ENCODE results near the gene MYO10. TPM values are rescaled to one million over a fixed set of nuclear protein-coding genes. Genes with fewer than 3 reads are reported as not detected.

Gene MYO10
- total RNA-seq, 1 experiment from 2014 or later, result 9.3 TPM

DNA sequence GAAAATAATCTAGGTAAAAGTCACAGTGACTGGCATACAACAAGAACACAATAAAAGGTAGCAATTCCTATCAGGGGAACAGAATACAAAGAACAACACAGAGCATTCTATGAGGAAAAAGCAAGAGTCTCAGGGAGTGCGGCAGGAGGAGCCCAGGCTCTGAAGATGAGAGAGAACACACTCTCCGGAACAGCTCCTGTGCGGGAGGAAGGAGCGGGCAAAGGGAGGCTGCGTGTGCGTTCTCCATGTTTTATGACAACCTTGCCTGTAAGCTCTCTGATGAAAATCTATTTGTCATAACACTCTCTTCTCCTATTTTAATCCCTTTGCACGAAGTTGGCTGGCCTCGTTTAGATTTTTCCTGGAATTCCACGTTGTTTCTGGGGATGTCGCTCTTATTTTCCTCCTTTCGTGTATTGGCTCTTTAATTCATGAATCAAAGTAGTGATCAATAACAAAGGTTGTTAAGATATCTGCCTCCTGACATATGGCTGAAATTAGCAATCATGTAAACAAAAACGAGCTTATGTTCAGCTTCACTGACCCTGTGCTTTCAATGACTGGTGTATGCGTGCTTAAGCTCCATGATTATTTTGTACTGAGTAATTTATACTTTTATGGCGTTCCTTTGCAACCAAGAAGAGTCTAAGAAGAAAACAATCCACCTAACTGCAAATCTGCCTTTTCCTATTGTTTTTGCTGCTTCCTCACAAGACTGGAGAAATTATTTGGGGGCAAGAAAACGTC, 109.5 kb downstream of the MYO10 start:
- Histone ChIP-seq H3K9me3 (replicated peaks) (no peaks in the 10 kb centered on the region), H3K4me1 (no peaks in the 10 kb centered on the region), H3K27me3 (no peaks in the 10 kb centered on the region), H3K4me3 (no peak overlapping the region), H3K27ac (no peak overlapping the region), H3K36me3 (no peaks in the 10 kb centered on the region)
- no peak for DNase-seq

DNA sequence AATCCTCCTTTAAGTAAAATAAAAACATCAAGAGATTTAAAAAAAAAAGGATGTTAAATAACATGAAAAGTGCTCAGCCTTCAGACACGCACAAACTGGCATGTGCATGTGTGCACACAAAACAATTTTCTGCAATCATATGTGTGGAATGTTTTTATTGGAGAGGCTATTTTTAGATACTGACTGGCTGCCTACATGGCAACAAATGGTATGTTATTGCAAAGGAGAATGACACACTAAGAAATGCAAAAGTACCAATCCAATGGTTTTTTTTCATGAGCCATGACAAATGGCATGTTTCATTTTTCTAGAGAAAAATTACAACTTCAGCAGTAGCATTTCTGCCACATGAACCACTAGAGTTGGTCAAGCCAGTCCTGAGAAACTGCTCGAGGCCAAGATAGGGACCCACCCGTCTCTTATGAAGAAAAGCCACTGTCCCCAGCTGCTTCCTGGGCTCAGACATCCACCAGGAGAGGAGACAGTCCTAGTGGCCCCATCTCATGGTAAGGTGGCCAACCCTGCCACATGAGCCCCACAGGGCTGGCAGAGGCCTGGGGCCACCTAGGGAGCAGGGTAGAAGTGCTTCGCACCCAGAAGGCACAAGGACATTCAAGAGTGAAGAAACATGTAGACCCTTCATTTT, 116.4 kb downstream of the MYO10 start:
- peak overlapping the region; percentile 12; the same call in 1 of the 2 replicates for H3K27ac ChIP-seq
- no peak for DNase-seq
- H3K4me1 ChIP-seq, result no peaks in the 10 kb centered on the region
- H3K9me3 ChIP-seq (replicated peaks), result no peaks in the 10 kb centered on the region
- H3K4me3 ChIP-seq, result no peak overlapping the region
- no peaks in the 10 kb centered on the region for H3K36me3 ChIP-seq
- no peaks in the 10 kb centered on the region for H3K27me3 ChIP-seq

GRCh38 chr5:16815432-16815831, 120.7 kb downstream of the MYO10 start:
- no peaks in the 10 kb centered on the region for H3K4me1 ChIP-seq
- no peaks in the 10 kb centered on the region for H3K27me3 ChIP-seq
- H3K4me3 ChIP-seq, result no peak overlapping the region
- H3K27ac ChIP-seq, result no peak overlapping the region
- no peaks in the 10 kb centered on the region for H3K9me3 ChIP-seq (replicated peaks)
- DNase-seq, result no peak
- no peaks in the 10 kb centered on the region for H3K36me3 ChIP-seq

GRCh38 chr5:16812911-16813310, 123.2 kb downstream of the MYO10 start:
- H3K27ac ChIP-seq, result no peak overlapping the region
- no peak for DNase-seq
- H3K9me3 ChIP-seq (replicated peaks), result no peaks in the 10 kb centered on the region
- no peak overlapping the region for H3K4me3 ChIP-seq
- no peaks in the 10 kb centered on the region for H3K4me1 ChIP-seq
- no peaks in the 10 kb centered on the region for H3K27me3 ChIP-seq
- no peaks in the 10 kb centered on the region for H3K36me3 ChIP-seq

DNA sequence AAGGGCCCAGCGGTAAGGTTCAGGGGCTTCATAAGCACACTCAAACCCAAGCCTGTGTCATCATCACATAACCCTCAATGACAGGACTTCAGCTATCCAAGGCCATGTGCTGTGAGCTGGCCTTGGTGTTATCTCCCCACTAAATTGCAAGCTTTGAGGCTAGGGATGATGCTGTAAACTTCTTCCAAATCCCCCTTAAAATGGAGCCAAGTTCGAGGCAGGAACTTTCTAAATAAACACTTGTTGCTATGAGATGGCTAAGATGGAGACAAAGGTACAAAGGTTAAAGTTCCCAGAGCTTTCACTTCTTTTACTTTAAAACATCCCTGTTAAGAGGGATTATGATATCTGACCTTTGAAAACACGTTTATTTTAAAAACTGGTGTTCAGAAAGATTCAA, 123.6 kb downstream of the MYO10 start:
- Histone ChIP-seq H3K27ac (no peak overlapping the region), H3K4me1 (no peaks in the 10 kb centered on the region; the same call in none of the 2 replicates), H3K9me3 (replicated peaks) (no peaks in the 10 kb centered on the region), H3K4me3 (no peak overlapping the region), H3K36me3 (no peaks in the 10 kb centered on the region), H3K27me3 (no peaks in the 10 kb centered on the region)
- no peak for DNase-seq

DNA sequence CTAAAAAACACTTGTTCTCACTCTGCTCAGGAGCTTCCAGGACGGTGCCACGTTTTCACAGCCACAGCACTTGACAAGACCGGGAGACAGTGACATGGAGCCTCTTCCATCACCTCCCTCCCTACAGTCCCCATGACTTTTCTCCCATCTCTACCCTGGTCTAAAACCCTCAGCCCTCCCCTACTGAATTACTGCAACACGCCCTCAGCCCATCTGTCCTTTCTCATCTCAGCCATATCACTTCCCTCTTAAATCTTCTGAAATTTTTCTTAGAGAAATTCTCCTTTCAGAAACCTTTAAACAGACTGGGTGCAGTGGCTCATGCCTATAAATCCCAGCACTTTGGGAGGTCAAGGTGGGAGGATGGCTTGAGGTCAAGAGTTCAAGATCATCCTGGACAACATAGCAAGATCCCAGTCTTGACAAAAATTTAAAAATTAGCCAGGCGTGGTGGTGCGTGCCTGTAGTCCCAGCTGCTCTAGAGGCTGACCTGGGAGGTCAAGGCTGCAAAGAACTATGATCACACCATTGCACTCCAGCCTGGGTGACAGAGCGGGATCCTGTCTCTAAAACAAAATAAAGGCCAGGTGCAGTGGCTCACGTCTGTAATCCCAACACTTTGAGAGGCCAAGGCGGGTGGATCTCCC, 125.8 kb downstream of the MYO10 start:
- H3K27me3 ChIP-seq, result no peaks in the 10 kb centered on the region
- no peaks in the 10 kb centered on the region for H3K9me3 ChIP-seq (replicated peaks)
- no peaks in the 10 kb centered on the region for H3K36me3 ChIP-seq
- no peak for DNase-seq
- no peak overlapping the region for H3K27ac ChIP-seq
- H3K4me1 ChIP-seq, result no peaks in the 10 kb centered on the region; the same call in none of the 2 replicates
- H3K4me3 ChIP-seq, result no peak overlapping the region

GRCh38 chr5:16809395-16810207, 126.5 kb downstream of the MYO10 start:
- peak; percentile 4 to 26 for DNase-seq
- no peaks in the 10 kb centered on the region for H3K36me3 ChIP-seq
- H3K4me3 ChIP-seq, result no peak overlapping the region
- H3K27ac ChIP-seq, result no peak overlapping the region
- no peaks in the 10 kb centered on the region; the same call in none of the 2 replicates for H3K4me1 ChIP-seq
- no peaks in the 10 kb centered on the region for H3K9me3 ChIP-seq (replicated peaks)
- H3K27me3 ChIP-seq, result no peaks in the 10 kb centered on the region

GRCh38 chr5:16809010-16809394, 127.1 kb downstream of the MYO10 start:
- H3K4me1 ChIP-seq, result no peaks in the 10 kb centered on the region; the same call in none of the 2 replicates
- H3K27me3 ChIP-seq, result no peaks in the 10 kb centered on the region
- no peak overlapping the region for H3K4me3 ChIP-seq
- H3K27ac ChIP-seq, result no peak overlapping the region
- H3K9me3 ChIP-seq (replicated peaks), result no peaks in the 10 kb centered on the region
- H3K36me3 ChIP-seq, result no peaks in the 10 kb centered on the region
- DNase-seq, result no peak

DNA sequence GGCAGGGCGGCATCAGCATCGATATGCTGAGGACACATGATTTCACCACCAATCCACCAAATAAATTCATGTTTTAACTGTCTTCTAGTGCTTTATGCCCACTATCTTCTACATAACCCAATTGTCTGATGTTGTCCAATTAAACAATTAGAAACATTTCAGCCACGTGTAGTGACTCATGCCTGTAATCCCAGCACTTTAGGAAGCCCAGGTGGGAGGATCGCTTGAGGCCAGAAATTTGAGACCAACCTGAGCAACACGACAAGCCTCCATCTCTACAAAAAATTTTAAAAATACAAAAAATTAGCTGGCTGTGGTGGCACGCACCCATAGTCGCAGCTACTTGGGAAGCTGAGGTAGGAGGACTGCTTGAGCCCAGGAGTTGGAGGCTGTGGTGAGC, 128.1 kb downstream of the MYO10 start:
- H3K27me3 ChIP-seq, result no peaks in the 10 kb centered on the region
- no peak overlapping the region for H3K27ac ChIP-seq
- H3K9me3 ChIP-seq (replicated peaks), result no peaks in the 10 kb centered on the region
- no peak for DNase-seq
- no peak overlapping the region for H3K4me3 ChIP-seq
- H3K36me3 ChIP-seq, result no peaks in the 10 kb centered on the region
- no peaks in the 10 kb centered on the region; the same call in none of the 2 replicates for H3K4me1 ChIP-seq

GRCh38 chr5:16807547-16807864, 128.6 kb downstream of the MYO10 start:
- peak overlapping the region; percentile 37; the same call in 1 of the 2 replicates for H3K27ac ChIP-seq
- no peak for DNase-seq

GRCh38 chr5:16806711-16807546, 129.2 kb downstream of the MYO10 start:
- peak overlapping the region; percentile 37 for H3K27ac ChIP-seq
- peak; percentile 37 to 67 for DNase-seq

More at GRCh38 chr5:16807547-16807864, 128.6 kb downstream of the MYO10 start:
- H3K4me1 ChIP-seq, result no peaks in the 10 kb centered on the region; the same call in none of the 2 replicates
- no peak overlapping the region; the same call in 1 of the 2 replicates for H3K4me3 ChIP-seq
- H3K27me3 ChIP-seq, result no peaks in the 10 kb centered on the region
- no peaks in the 10 kb centered on the region for H3K36me3 ChIP-seq
- no peaks in the 10 kb centered on the region for H3K9me3 ChIP-seq (replicated peaks)

DNA sequence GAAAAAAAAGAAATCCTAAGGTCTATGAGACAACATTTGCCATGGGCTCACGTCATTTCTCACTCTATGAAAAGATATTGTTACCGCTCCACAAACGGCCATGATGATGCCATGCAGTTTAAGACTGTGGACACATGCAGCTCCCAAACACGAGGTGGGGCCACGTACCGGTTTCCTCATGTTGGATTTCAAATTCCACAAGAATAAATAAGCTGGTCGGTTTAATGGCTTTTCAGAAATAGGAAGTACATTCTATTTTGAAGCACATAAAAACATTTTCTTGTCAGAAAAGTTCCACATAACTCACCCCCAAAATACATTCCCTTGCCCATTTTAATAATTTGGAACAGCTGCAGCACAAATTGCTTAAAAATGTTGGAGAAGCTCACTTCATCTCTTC, 130.6 kb downstream of the MYO10 start:
- Histone ChIP-seq H3K9me3 (replicated peaks) (no peaks in the 10 kb centered on the region), H3K27ac (no peak overlapping the region), H3K4me1 (no peaks in the 10 kb centered on the region; the same call in none of the 2 replicates), H3K4me3 (no peak overlapping the region), H3K36me3 (no peaks in the 10 kb centered on the region), H3K27me3 (no peaks in the 10 kb centered on the region)
- no peak for DNase-seq

More at GRCh38 chr5:16806711-16807546, 129.2 kb downstream of the MYO10 start:
- Histone ChIP-seq H3K36me3 (no peaks in the 10 kb centered on the region), H3K9me3 (replicated peaks) (no peaks in the 10 kb centered on the region), H3K4me3 (peak overlapping the region; percentile 27), H3K4me1 (no peaks in the 10 kb centered on the region; the same call in none of the 2 replicates), H3K27me3 (no peaks in the 10 kb centered on the region)

DNA sequence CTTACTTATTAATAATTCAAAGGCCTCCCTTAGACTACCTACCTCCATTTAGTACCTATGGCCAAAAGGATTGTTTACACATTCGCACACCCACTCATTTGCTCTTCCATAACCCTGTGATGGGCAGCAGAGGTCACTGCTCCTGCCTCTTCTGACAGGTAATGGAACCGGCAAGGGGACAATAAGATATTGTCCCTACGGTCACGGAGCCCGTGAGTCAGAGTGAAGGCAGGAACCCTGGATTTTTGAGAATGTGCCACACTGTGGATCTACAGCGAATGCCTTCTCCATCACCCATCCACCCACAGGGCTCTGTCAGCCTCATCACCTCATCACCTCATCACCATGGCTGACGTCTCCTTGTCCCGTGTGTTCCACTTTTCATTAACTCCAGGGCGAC, 132.3 kb downstream of the MYO10 start:
- Histone ChIP-seq H3K27ac (no peak overlapping the region), H3K27me3 (no peaks in the 10 kb centered on the region), H3K9me3 (replicated peaks) (no peaks in the 10 kb centered on the region), H3K36me3 (no peaks in the 10 kb centered on the region), H3K4me3 (no peak overlapping the region), H3K4me1 (no peaks in the 10 kb centered on the region; the same call in none of the 2 replicates)
- no peak for DNase-seq

DNA sequence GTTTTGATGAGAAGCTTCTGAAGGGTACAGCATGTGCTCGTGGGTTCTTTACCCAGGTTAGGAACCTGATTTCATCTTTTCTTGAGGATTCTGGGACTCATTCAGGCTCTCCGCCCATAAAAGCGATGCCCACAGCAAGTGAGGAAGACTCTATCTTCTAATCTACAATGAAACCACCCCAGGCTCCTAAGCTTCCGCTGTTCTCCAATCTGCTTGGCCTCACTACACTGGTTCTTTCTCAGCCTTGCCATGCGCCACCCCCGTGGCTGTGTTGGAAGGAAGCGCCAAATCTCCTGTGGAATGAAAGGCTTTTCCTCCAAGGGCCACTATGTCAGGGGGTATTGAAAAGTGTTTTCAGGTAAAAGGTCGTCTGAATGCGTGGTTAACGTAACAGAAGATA, 135.6 kb downstream of the MYO10 start:
- no peaks in the 10 kb centered on the region for H3K36me3 ChIP-seq
- no peak overlapping the region for H3K4me3 ChIP-seq
- H3K27ac ChIP-seq, result no peak overlapping the region
- H3K4me1 ChIP-seq, result no peaks in the 10 kb centered on the region
- no peaks in the 10 kb centered on the region for H3K27me3 ChIP-seq
- H3K9me3 ChIP-seq (replicated peaks), result no peaks in the 10 kb centered on the region
- no peak for DNase-seq

Data from SJCRH30 (cell line).